HG02870 (cell line): Measurements from ENCODE around the gene CPA4.
"Not testable (repeated sequence)": the region's sequence is repeated elsewhere in the genome, so short reads cannot be mapped to it uniquely, and the experiment has no call there.

Source experiments
- ATAC-seq: cut with Tn5 transposase; IDR thresholded peaks from one replicate; pipeline ENCODE4 v1.9.1; 2021; ENCODE audit warnings: mild to moderate bottlenecking, moderate library complexity; ENCODE audit not compliant: unreplicated experiment

Gene CPA4, protein sequence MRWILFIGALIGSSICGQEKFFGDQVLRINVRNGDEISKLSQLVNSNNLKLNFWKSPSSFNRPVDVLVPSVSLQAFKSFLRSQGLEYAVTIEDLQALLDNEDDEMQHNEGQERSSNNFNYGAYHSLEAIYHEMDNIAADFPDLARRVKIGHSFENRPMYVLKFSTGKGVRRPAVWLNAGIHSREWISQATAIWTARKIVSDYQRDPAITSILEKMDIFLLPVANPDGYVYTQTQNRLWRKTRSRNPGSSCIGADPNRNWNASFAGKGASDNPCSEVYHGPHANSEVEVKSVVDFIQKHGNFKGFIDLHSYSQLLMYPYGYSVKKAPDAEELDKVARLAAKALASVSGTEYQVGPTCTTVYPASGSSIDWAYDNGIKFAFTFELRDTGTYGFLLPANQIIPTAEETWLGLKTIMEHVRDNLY

DNA sequence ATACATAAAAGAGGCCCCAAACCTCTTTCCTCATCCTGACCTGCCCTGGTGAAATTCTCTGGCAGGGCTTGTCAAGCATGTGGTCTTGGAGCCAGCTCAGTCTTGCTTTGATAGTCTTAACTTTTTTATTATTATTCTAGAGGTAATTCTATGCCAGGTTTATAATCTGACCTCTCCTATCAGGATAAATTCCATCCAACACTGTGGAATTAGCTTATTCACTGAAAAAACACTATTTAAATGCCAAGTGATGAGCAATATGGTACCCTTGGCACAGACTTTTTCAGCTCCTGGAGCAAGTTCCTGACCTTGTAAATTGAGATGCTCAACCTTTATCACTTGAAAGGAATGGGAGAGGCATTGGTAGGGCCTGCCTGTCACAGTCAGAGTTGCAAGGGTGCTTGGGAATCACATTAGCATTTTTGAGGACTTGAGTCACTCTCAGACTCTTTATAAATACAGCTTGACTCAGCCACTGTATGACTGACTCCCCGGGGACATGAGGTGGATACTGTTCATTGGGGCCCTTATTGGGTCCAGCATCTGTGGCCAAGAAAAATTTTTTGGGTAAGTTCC lies at the start of gene CPA4:
CPA4 (plus strand) TSS at position 480 of the 576 bp plus-strand sequence; CDS start at position 500, 20 bp downstream.
- no peak for ATAC-seq

DNA sequence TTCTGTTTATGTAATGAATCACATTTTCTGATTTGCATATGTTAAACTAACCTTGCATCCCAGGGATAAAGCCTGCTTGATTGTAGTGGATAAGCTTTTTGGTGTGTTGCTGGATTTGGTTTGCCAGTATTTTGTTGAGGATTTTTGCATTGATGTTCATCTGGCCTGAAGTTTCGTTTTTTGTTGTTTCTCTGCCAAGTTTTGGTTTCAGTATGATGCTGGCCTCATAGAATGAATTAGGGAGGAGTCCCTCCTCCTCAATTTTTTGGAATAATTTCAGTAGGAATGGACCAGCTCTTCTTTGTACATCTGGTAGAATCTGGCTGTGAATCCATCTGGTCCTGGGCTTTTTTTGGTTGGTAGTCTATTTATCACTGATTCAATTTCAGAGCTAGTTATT lies 49.5 kb upstream of the CPA4 start:
- ATAC-seq, result not testable (repeated sequence)

DNA sequence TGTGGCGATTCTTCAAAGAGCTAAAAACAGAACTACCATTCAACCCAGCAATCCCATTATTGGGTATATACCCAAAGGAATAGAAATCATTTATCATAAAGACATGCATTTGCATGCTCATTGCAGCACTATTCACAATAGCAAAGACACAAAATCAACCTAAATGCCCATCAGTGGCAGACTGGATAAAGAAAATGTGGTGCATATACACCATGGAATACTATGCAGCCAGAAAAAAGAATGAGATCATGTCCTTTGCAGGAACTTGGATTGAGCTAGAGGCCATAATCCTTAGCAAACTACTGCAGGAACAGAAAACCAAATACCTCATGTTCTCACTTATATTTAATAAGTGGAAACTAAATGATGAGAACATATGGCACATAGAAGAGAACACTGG lies 46.5 kb upstream of the CPA4 start:
- ATAC-seq, result not testable (repeated sequence)

DNA sequence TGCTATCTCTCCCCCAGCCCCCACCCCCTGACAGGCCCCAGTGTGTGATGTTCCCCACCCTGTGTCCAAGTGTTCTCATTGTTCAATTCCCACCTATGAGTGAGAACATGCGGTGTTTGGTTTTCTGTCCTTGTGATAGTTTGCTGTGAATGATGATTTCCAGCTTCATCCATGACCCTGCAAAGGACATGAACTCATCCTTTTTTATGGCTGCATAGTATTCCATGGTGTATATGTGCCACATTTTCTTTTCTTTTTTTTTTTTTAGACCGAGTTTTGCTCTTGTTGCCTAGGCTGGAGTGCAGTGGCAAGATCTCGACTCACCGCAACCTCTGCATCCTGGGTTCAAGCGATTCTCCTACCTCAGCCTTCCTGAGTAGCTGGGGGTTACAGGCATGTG lies 44.1 kb upstream of the CPA4 start:
- not testable (repeated sequence) for ATAC-seq

DNA sequence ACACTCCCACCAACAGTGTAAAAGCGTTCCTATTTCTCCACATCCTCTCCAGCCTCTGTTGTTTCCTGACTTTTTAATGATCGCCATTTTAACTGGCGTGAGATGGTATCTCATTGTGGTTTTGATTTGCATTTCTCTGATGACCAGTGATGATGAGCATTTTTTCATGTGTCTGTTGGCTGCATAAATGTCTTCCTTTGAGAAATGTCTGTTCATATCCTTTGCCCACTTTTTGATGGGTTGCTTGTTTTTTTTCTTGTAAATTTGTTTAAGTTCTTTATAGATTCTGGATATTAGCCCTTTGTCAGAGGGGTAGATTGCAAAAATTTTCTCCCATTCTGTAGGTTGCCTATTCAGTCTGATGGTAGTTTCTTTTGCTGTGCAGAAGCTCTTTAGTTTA lies 43.3 kb upstream of the CPA4 start:
- not testable (repeated sequence) for ATAC-seq

DNA sequence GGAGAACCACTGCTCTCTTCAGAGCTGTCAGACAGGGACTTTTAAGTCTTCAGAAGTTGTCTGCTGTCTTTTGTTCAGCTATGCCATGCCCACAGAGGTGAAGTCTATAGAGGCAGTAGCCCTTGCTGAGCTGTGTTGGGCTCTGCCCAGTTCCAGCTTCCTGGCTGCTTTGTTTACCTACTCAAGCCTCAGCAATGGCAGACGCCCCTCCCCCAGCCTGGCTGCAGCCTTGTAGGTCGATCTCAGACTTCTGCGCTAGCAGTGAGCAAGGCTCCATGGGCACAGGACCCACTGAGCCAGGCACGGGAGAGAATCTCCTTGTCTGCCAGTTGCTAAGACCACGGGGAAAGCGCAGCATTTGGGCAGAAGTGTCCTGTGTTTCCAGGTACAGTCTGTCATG lies 38.4 kb upstream of the CPA4 start:
- no peak for ATAC-seq

DNA sequence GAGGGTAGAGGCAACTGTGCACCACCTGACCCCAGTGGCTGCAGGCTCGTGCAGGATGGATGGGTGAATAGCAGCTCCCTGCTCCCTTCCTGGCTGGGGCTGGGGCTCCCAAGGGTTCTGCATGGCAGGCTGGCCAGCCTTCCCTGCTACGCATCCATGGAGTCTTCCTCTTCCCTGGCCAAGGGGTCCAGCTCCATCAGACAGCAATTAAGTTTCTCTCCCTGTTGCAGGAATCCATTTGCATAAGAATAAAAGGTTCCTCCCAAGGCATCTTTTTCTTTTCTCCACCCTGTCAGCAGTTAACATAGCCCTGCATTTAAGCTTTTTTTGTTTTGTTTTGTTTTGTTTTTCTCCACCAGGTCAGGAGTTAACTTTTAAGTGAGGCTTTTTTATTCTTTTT lies 36.3 kb upstream of the CPA4 start:
- no peak for ATAC-seq

DNA sequence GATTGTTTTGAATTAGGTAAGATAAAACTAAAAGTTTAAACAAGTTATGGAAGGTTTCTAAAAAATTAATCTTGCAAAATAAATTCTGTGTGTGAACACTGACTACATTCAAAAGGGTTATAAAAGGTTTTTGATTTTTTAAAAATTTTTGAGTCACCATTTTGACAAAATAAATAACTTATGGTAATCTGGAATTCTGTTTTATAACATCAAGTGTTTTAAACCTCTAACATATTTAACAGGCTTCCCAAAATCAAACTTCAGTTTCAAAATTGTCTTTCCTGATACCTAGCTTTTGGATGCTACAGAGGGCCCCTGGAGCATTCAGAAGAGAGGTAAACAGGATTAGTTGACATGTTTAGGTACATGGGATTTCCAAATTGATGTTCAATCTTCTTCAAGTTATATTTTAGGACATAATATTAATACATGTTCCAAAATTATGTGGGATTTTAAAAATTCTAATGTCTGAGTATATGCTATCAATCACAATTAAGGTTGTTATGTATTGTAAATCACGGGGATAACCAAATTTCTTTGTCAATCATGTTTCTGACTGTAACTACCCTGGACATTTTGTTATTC lies 34.4 kb upstream of the CPA4 start:
- no peak for ATAC-seq

DNA sequence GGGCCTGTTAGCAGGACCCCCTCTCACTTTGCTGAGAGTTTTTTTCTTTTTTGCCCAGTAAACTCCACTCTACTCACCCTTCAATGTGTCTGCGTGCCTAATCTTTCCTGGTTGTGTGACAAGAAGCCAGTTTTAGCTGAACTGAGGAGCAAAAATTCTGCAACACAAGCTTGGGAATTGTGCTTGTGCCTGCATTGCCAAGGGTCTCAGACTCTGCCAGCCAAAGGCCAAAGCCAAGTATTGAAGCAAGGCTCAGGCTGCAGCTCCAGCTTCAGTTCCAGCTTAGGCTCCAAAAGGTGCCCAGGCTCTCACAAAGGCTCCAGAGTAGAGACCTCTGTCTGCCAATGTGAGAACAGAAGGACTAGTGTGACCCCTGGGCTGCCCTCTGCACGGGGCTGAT lies 30.5 kb upstream of the CPA4 start:
- no peak for ATAC-seq

DNA sequence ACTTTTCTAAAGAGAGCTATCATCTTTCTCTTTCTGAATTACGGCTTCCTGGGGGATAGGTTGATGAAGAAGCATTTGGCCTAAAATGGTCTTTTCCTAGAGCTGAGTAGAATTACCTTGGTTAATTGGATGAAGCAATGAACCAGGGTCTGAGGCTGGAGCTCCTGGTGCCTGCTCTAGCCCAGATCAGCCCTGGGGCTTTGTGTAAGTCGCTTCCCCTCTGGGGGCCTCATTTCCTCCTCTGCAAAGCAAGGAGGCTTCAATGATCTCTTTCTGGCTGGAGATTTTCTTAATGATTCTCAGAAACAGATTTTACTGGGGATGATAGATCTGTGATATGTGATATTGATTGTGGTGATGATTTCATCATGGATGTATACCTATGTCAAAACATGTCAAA lies 29.8 kb upstream of the CPA4 start:
- ATAC-seq, result no peak

DNA sequence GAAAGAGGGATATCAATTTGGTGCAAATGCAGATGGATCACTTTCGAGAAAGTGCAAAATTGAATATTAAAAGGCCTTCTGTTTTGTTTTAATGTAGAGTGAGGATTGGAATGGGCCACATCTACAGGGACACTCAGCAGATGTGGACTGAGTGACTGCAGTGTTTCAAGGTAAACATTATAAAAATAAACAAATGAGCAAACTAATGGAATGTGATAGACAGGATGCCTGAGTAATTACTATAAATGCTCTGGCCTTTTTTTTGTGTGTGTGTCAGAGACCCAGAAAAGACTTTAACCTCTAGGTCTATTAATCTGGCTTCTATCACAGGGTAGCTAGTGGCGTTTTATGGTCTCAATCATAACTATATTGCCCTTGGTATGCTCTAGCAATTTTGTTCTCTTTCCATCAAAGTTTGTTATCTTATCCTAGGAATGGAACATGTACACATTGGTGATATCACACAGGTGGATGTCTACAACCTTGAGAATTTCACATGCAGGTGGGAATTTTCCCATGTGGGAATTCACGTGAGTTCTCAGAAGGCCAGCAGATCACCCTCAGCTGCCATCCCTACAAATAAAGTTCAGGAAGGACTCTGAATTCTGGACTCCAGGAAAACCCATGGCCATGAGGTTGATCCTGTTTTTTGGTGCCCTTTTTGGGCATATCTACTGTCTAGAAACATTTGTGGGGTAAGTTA lies 26.6 kb upstream of the CPA4 start, which contains the start of gene CPA2:
CPA2 (plus strand) TSS at position 606 of the 703 bp plus-strand sequence; CDS start at position 625, 19 bp downstream.
- no peak for ATAC-seq

DNA sequence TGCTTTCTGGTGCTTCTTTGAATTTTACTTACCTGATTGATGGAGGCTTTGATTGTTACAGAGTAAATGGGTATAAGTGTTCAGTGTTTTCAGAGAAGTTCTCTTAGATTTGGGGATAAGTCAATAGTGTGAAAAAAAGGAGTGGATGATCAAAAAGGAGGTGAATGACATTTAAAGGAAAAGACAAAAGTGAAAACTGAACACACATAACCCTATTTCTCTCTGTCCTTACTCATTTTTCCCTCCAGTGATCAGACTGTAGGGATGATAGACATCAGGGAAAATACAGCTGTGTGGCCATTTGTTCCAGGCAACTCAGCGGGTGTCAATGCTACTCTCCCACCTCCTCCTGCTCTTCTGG lies 26.0 kb upstream of the CPA4 start:
- ATAC-seq, result no peak

DNA sequence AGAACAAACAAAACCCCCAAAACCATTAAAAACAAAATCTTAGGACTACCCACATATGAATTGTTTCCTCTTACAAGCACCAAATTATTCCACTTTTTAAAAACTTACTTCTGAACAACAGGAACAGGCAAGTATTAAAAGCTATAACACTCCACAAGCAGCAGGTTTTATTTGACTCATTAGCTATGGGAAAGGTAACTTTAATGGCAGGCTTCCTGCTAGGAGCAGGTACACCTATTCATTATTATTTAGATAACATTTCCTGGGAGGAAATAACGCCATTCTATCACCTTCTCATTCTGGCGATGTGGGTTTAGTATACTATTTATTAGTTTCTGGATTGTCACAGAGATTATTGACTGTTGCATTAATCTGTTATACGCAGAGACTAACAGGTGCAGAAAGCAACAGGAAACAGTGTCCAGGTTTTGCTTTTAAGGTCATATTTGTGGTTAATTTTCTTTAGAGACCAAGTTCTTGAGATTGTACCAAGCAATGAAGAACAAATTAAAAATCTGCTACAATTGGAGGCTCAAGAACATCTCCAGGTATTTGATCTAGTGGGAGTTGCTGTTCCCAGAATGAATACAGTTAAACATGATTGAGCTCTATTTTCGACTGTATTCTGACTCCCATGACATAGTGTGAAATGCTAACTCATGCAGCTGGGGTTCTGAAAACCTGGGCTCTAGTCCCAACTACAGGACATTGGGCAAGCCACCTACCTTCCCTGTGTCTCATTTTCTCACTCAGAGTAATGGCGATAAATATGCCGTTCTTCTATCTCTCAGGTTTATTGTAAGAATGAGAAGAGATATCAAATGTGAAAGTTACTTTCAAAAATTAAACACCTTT lies 24.3 kb upstream of the CPA4 start:
- no peak for ATAC-seq

DNA sequence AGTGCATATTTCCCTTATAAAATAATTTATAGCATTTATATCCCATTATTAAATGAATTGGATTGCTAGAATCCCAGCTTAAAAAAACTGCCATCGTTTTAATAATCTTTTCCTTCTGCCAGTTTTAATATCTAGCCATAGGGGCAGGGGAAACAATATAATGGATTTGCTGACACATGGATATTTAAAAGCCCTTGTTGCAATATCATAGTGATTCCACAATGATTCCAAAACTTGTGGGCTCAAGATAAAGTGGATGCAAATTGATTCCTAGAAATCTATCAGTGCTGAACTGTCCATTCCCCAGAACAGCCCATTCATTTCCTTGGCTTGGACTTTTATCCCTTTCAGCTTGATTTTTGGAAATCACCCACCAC lies 23.7 kb upstream of the CPA4 start:
- no peak for ATAC-seq

DNA sequence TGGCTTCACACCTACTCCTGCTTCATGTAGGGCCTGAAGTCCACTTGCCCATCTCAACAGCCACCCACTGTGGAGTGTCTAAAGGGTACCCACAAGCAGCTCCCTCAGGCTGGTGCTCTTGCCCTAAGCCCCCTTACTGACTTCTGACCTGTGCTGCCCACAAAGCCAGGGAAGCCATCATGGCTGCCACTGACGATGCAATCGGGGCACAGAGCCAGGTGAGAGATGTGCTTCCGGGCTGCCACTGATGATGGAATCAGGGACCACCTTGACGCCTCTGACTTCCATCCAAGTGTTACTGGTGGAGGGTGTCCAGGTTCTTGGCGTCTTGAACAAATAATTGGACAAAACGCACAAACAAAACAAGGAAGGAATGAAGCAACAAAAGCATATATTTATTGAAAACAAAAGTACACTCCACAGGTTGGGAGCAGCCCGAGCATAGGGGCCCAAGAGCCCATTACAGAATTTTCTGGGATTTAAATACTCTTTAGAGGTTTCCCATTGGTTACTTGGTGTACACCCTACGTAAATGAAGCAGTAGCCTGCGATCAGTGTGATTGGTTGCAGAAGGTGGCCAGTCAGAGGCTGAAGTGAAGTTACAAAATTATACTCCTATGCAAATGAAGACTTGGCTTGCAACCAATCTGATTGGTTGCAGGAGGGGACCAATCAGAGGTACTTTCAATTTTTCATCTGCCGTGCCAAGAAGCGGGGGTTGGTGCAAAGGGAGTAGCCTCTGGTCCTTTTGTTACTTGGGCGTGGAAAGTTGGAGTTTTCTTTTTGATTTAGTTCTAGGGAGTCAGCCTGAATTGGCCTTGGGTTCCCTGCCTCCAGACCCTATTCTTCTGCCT lies 21.8 kb upstream of the CPA4 start:
- no peak for ATAC-seq

DNA sequence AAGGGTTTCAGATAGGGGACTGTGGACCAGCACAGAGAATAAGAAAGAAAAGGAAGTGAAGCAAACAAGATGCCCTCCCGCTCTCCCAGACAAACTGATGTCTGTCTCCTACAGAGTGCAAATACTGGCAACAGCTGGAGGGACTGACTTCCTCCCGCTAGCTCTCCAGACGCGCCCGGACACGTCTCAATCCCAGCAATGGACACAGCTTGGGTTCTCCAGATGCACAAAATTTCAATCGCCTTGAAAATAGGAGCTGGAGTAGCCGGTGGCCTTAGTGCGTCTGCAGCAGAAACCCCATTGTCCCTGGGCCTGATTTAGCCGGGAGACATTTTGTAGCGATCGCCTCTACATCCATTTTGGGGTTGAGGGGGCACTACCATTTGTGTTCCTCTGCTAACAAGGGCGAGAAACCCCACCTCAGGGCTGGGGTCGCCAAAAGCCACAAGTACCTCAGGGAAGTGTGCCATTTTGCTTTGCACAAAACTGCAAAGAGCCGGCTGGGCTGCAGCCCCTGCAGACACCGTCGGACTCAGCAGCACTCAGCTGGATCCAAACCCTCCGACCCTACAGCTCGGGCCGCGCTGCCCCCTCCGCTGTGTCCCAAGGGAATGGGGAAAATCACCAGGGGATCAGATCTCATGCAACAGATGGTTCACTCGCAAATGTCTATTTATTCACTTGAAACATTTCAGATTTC lies 20.4 kb upstream of the CPA4 start:
- ATAC-seq, result no peak

DNA sequence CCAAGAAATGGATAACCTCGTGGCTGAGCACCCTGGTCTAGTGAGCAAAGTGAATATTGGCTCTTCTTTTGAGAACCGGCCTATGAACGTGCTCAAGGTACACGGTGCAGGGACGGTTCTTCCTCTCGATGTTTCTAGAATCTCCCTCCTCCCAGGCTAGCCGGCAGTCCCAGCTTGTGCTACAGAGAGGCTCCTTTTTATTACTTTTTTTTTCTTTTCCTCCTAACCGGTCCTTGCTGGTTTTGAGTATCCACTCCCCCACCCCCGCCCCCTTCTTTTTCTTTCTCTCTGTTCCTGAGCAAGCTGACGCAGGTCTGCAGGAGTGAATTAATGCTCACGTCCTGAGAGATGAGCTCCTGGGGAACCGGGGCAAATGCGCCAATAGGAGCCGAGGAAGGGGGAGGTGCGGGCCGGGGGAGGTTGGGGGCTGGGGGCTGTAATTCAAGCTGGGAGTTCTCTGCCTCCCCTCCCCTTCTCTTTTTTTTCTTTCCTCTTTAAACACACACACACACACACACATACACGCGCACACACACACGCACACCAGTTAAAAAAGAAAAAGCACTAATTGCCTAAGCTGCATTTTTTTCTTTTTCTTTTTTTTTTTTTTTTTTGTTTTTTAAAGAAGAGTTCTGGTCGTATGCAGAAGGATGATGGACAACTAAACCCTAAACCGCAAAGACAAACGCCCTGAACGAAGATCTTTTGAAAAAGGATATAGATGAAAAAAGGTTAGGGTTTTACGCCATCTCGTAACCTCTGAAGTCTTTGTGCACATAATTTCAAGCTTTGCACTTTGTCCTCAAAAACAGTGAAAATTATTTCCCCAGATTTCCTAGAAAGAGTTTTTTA lies 19.7 kb upstream of the CPA4 start:
- no peak for ATAC-seq

DNA sequence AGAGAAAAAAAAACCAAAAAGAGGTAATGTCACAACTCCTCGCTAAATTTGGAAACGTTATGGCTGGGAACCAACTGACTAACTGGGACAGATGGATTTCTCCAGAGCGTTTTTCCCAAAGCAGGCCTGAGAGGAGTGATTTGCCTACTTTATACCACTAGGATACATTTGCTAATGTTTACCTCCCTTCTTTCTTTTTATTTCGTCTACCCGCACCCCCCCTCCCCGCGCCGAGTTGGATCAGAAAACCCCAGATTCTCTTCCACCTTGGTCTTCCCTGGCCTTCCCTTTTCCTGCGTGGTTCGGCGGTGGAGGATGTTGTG lies 19.1 kb upstream of the CPA4 start:
- ATAC-seq, result no peak
